NCI-H526 (cell line): ENCODE measurements around the gene AADACL4.
"Not testable (repeated sequence)": the region's sequence is repeated elsewhere in the genome, so short reads cannot be mapped to it uniquely, and the experiment has no call there.

Experiments
- DNase-seq, 2 experiments: peaks; one replicate each; lab custom pipeline; 2025; lab: John Stamatoyannopoulos, UW

AADACL4 gene

DNA sequence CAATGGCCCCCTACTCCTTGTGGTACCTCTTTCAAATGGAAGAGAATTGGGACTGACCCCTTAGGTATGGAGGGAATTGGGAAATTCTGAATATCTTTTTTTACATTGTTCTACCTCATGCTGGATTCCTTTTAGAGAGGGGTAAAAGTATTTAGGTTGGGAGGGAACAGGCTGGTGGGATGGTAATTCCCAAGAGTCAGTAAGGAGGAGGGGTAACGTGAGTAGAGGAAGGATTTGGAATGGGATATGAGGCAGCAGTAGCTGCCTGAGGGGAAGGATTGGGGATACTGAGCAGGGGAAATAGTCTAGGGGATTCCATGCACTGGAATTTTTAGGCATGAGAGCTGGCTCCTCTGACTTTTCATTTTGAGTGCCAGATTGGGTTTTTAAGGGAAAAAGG lies 68.2 kb downstream of the AADACL4 start:
- no peak for DNase-seq

GRCh38 chr1:12712929-12713328 lies 69.0 kb downstream of the AADACL4 start:
- DNase-seq = no peak

DNA sequence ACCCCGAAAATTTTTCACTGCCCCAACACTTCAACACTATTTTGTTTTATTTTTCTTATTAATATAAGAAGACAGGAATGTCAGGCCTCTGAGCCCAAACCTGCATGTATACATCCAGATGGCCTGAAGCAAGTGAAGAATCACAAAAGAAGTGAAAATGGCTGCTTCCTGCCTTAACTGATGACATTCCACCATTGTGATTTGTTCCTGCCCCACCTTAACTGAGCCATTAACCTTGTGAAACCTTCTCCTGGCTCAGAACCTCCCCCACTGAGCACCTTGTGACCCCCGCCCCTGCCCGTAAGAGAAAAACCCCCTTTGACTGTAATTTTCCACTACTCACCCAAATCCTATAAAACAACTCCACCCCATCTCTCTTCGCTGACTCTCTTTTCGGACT lies 69.8 kb downstream of the AADACL4 start:
- not testable (repeated sequence) for DNase-seq

DNA sequence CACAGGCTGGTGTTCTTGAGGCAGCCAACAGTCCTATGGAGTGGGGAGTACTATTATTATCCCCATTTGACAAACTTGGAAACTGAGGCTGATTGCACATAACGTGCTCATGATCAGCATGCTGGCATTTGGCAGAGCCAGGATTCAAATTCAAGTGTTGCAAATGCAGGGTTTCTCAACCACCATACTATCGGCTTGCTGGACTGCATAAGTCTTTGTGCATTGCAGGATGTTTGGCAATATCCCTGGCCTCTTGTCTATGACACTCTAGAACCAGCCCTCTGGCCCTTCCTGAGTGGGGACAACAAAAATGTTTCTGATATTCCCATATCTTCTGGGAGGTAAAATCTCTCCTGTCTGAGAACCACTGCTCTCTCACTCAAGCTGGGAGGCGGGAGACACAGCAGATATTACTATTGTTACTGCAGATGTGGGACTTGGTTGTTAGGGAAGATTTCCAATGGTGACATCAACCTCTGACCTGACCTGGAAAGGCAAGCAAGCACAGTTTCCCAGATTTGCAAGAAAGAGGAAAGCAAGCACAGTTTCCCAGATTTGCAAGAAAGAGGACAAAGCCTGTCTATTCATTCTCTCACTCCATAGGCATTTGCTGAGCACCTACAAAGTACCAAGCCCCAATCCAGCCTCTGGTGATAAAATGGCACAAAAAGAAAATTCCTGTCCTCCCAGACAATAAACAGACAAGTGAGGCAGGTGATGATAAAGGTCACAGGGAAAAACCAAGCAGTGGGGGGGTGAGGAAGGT lies 71.0 kb downstream of the AADACL4 start:
- DNase-seq = no peak

DNA sequence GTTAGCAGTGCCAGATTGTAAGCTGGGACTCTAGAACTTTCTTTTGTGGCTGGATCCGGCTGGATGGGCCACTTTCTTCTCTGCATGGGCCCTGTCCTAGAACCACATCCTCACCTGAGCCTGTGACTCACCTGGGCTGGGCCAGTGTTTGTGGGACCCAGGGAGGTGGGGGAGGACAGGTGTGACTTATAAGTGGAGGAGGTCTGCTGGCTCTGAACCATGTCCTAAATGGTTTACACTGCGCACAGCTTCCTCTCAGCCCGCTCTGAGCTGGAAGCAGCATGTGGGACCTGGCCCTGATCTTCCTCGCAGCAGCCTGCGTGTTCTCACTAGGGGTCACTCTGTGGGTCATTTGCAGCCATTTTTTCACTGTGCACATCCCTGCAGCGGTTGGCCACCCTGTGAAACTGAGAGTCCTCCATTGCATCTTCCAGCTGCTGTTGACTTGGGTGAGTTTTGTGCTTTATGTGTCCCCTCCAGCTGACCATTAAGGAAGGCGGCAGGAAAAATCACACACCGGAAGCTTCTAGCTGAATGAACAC lies 72.1 kb downstream of the AADACL4 start, which contains the start of gene AADACL3:
AADACL3 (plus strand) TSS at position 215 of the 542 bp plus-strand sequence; CDS start at position 282, 67 bp downstream.
- no peak for DNase-seq
